D721Med (cell line): ENCODE measurements around the gene MARK4.
"Not testable (repeated sequence)": the region's sequence is repeated elsewhere in the genome, so short reads cannot be mapped to it uniquely, and the experiment has no call there.

Source experiments
- DNase-seq: peaks from one replicate; pipeline ENCODE4 v3.0.0; 2011; ENCODE audit warnings: low spot score; ENCODE audit not compliant: insufficient read length
- FAIRE-seq: peaks from 2 replicates; lab custom pipeline; 2011; peaks lifted over from hg19 to GRCh38; lab: Jason Lieb, UNC
- CTCF ChIP-seq: IDR thresholded peaks from 2 replicates; pipeline ENCODE4 v1.5.1; 2012; ENCODE audit warnings: mild to moderate bottlenecking, control low read depth; ENCODE audit not compliant: insufficient read depth; ENCODE audit errors: missing control alignments

The MARK4 gene

GRCh38 chr19:45322744-45323281 lies 71.7 kb downstream of the MARK4 start, which contains the start of gene CKM:
CKM (minus strand) TSS chr19:45322875; CDS start chr19:45319713, 3,162 bp downstream.
- TF ChIP-seq CTCF, result no peak
- FAIRE-seq (no peak), DNase-seq (no peak)

- DNase-seq (no peak), FAIRE-seq (no peak)
- TF ChIP-seq CTCF, result no peak
Measured at GRCh38 chr19:45323671-45324081, 72.6 kb downstream of the MARK4 start.

GRCh38 chr19:45324349-45324907 lies 73.4 kb downstream of the MARK4 start:
- TF ChIP-seq CTCF, result no peak
- no peak for FAIRE-seq
- DNase-seq, result no peak

- no peak for FAIRE-seq
- TF ChIP-seq CTCF, result no peak
- DNase-seq, result no peak
Measured at GRCh38 chr19:45327404-45328143, 76.5 kb downstream of the MARK4 start.

GRCh38 chr19:45331411-45331810 lies 80.3 kb downstream of the MARK4 start:
- TF ChIP-seq CTCF, result no peak
- FAIRE-seq, result no peak
- no peak for DNase-seq

- no peak for TF ChIP-seq CTCF
- FAIRE-seq, result no peak
- no peak for DNase-seq
Measured at GRCh38 chr19:45333609-45334303, 82.7 kb downstream of the MARK4 start.

GRCh38 chr19:45334881-45335280 lies 83.8 kb downstream of the MARK4 start:
- FAIRE-seq, DNase-seq: not testable (repeated sequence)
